HEK293 (cell line): ENCODE data around the gene FMN1.

ENCODE experiments used
- HIC1 ChIP-seq: fragments of 450-650 bp; formaldehyde crosslinking; IDR thresholded peaks from 2 replicates; pipeline ENCODE4 v1.5.1; 2016; ENCODE audit warnings: missing biosample characterization, missing genetic modification characterization
- HOXD13 ChIP-seq: sonication (generic); formaldehyde crosslinking; IDR thresholded peaks from 2 replicates; pipeline ENCODE4 v1.8.0; 2022; ENCODE audit warnings: missing genetic modification reagents, borderline replicate concordance
- OSR2 ChIP-seq: fragments of 450-650 bp; formaldehyde crosslinking; IDR thresholded peaks from 2 replicates; pipeline ENCODE4 v1.5.1; 2016; ENCODE audit warnings: missing biosample characterization, missing genetic modification characterization
- PRDM6 ChIP-seq: fragments of 450-650 bp; formaldehyde crosslinking; IDR thresholded peaks from 2 replicates; pipeline ENCODE4 v1.5.1; 2017; ENCODE audit warnings: missing biosample characterization, missing genetic modification characterization
- SALL2 ChIP-seq: fragments of 450-650 bp; formaldehyde crosslinking; IDR thresholded peaks from 2 replicates; pipeline ENCODE4 v1.5.0; 2017; ENCODE audit warnings: missing biosample characterization, mild to moderate bottlenecking, missing genetic modification characterization, borderline replicate concordance
- SCRT2 ChIP-seq: fragments of 450-650 bp; formaldehyde crosslinking; IDR thresholded peaks from 2 replicates; pipeline ENCODE4 v1.5.1; 2016; ENCODE audit warnings: missing biosample characterization, missing genetic modification characterization
- SETDB1 ChIP-seq: IDR thresholded peaks from one replicate; pipeline ENCODE4 v1.6.1; 2017; ENCODE audit warnings: mild to moderate bottlenecking, low read length, moderate library complexity, mixed read lengths; ENCODE audit not compliant: insufficient read length
- YY1 ChIP-seq: fragments of 450-650 bp; formaldehyde crosslinking; IDR thresholded peaks from 2 replicates; pipeline ENCODE4 v1.5.1; 2018; ENCODE audit warnings: missing biosample characterization, missing genetic modification characterization
- ZNF184 ChIP-seq: fragments of 450-650 bp; IDR thresholded peaks from 2 replicates; pipeline ENCODE4 v1.5.1; 2018; ENCODE audit warnings: missing biosample characterization, mild to moderate bottlenecking, missing genetic modification characterization
- ZNF214 ChIP-seq: fragments of 450-650 bp; formaldehyde crosslinking; IDR thresholded peaks from 2 replicates; pipeline ENCODE4 v1.5.1; 2017; ENCODE audit warnings: missing biosample characterization, mild to moderate bottlenecking, missing genetic modification characterization, borderline replicate concordance
- ZNF223 ChIP-seq: fragments of 450-650 bp; formaldehyde crosslinking; IDR thresholded peaks from 2 replicates; pipeline ENCODE4 v1.5.1; 2016; ENCODE audit warnings: missing biosample characterization, missing genetic modification characterization
- ZNF24 ChIP-seq: fragments of 450-650 bp; formaldehyde crosslinking; IDR thresholded peaks from 2 replicates; pipeline ENCODE4 v1.5.1; 2016; ENCODE audit warnings: missing biosample characterization, missing genetic modification characterization
- ZNF26 ChIP-seq: fragments of 450-650 bp; formaldehyde crosslinking; IDR thresholded peaks from 2 replicates; pipeline ENCODE4 v1.5.1; 2016; ENCODE audit warnings: missing biosample characterization, missing genetic modification characterization
- ZNF350 ChIP-seq: fragments of 450-650 bp; formaldehyde crosslinking; IDR thresholded peaks from 2 replicates; pipeline ENCODE4 v1.5.0; 2017; ENCODE audit warnings: missing biosample characterization, mild to moderate bottlenecking, missing genetic modification characterization
- ZNF398 ChIP-seq: fragments of 450-650 bp; formaldehyde crosslinking; IDR thresholded peaks from 2 replicates; pipeline ENCODE4 v1.5.1; 2017; ENCODE audit warnings: missing biosample characterization, missing genetic modification characterization
- ZNF423 ChIP-seq: fragments of 450-650 bp; formaldehyde crosslinking; IDR thresholded peaks from 2 replicates; pipeline ENCODE4 v1.5.1; 2016; ENCODE audit warnings: missing biosample characterization, missing genetic modification characterization
- ZNF449 ChIP-seq: fragments of 450-650 bp; formaldehyde crosslinking; IDR thresholded peaks from 2 replicates; pipeline ENCODE4 v1.5.1; 2017; ENCODE audit warnings: missing biosample characterization, mild to moderate bottlenecking, missing genetic modification characterization, moderate library complexity
- ZNF473 ChIP-seq: fragments of 450-650 bp; formaldehyde crosslinking; IDR thresholded peaks from 2 replicates; pipeline ENCODE4 v1.5.1; 2017; ENCODE audit warnings: missing biosample characterization, missing genetic modification characterization
- ZNF518A ChIP-seq: fragments of 450-650 bp; formaldehyde crosslinking; conservative IDR thresholded peaks from 2 replicates; pipeline ENCODE4 v1.5.1; 2016; ENCODE audit warnings: low read depth, missing biosample characterization, missing genetic modification characterization
- ZNF530 ChIP-seq: fragments of 450-650 bp; formaldehyde crosslinking; IDR thresholded peaks from 2 replicates; pipeline ENCODE4 v1.5.1; 2016; ENCODE audit warnings: low read depth, missing biosample characterization, missing genetic modification characterization
- ZNF580 ChIP-seq: fragments of 450-650 bp; formaldehyde crosslinking; IDR thresholded peaks from 2 replicates; pipeline ENCODE4 v1.5.1; 2016; ENCODE audit warnings: missing biosample characterization, missing genetic modification characterization
- ZNF664 ChIP-seq: fragments of 450-650 bp; formaldehyde crosslinking; IDR thresholded peaks from 2 replicates; pipeline ENCODE4 v1.5.1; 2016; ENCODE audit warnings: missing biosample characterization, missing genetic modification characterization
- ZNF701 ChIP-seq: fragments of 450-650 bp; formaldehyde crosslinking; IDR thresholded peaks from 2 replicates; pipeline ENCODE4 v1.5.1; 2016; ENCODE audit warnings: missing biosample characterization, missing genetic modification characterization
- ZNF76 ChIP-seq: fragments of 450-650 bp; formaldehyde crosslinking; IDR thresholded peaks from 2 replicates; pipeline ENCODE4; 2016; ENCODE audit warnings: low read depth, missing biosample characterization, missing genetic modification characterization, borderline replicate concordance
- ZXDB ChIP-seq: fragments of 450-650 bp; formaldehyde crosslinking; IDR thresholded peaks from 2 replicates; pipeline ENCODE4 v1.5.1; 2016; ENCODE audit warnings: missing biosample characterization, missing genetic modification characterization

FMN1 gene

GRCh38 chr15:33126559-33127290 lies 67.8 kb downstream of the FMN1 start (continued):
- TF ChIP-seq ZNF473 (tag by site-specific recombination) (no peak), ZNF701 (tag by site-specific recombination) (no peak), ZNF398 (tag by site-specific recombination) (no peak), ZNF24 (tag by site-specific recombination) (peak; percentile 80), ZXDB (tag by site-specific recombination) (peak; percentile 83), SCRT2 (tag by site-specific recombination) (peak; percentile 72), ZNF664 (tag by site-specific recombination) (no peak), ZNF518A (peak; percentile 56), OSR2 (peak; percentile 73), ZNF214 (no peak), YY1 (tag by site-specific recombination) (0 out of 2 replicates have a peak, but pooled peaks have one; percentile 24), ZNF423 (tag by site-specific recombination) (0 out of 2 replicates have a peak, but pooled peaks have one; percentile 28), PRDM6 (tag by site-specific recombination) (peak; percentile 96), ZNF26 (tag by site-specific recombination) (no peak), ZNF223 (tag by site-specific recombination) (no peak), SETDB1 (no peak), ZNF76 (peak; percentile 12; the same call in 1 of the 2 replicates), ZNF530 (tag by site-specific recombination) (no peak), ZNF580 (tag by site-specific recombination) (0 out of 2 replicates have a peak, but pooled peaks have one; percentile 43), ZNF184 (tag by site-specific recombination) (peak; percentile 14; the same call in 1 of the 2 replicates), ZNF350 (tag by site-specific recombination) (no peak), HOXD13 (CRISPR knock-in tag) (no peak), ZNF449 (no peak), HIC1 (tag by site-specific recombination) (no peak), SALL2 (no peak)
